WI38 (cell line): ENCODE data around the gene CD79B.
"Not testable (repeated sequence)": the region's sequence is repeated elsewhere in the genome, so short reads cannot be mapped to it uniquely, and the experiment has no call there.

Experiments
- H3K4me3 ChIP-seq: 2 replicates; pipeline ENCODE4 v1.5.1; 2011; ENCODE audit warnings: low read depth, mild to moderate bottlenecking, control low read depth, low read length
- TF ChIP-seq, protein P1 (sequence below): IDR thresholded peaks from 2 replicates; pipeline ENCODE4 v1.5.1; 2012; ENCODE audit warnings: low read depth, mild to moderate bottlenecking, control low read depth, low read length

Gene CD79B

DNA sequence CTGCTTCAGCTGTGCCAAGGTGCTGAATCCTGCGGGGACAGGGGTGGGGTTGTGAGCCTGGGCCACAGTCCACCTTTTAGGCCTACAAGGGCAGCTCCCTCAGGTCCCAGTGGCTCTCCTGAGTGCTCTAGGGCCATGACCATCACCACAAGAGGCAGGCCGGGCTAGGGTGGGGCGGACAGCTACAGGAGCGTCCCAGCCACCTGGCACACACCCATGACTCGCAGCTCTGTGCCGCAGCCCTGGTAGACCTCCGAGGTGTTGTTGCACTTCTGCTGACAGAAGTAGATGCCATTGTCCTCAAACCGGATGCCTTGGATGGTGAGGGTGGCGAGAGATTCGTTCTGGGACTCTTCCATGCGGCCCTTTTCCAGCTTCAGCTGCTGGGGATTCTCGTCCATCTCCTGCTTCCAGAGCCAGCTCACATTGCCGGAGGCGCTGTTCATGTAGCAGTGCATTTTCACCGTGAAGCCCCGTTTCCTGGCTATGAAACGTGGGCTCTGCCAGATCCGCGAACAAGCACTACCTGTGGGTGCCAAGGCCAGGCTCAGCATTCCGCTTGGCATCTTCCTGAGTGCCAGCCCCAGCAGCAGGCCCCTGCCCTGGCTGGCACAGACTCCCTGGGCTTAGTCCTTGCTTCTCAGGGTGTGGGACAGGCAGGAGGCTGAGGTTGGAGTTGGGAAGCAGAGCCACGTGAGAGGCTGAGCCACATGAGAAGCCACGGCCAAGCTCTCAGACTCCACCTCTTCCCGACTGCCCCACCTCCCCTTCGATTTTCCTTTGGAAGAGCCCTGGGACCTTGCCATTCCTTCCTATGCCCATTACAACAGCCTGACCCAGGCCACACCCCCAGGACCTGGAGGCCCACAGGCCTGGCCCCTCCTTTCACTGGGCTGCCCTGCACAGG, 2.0 kb downstream of the CD79B start:
- H3K4me3 ChIP-seq: no peak overlapping the region
- TF ChIP-seq, protein P1, sequence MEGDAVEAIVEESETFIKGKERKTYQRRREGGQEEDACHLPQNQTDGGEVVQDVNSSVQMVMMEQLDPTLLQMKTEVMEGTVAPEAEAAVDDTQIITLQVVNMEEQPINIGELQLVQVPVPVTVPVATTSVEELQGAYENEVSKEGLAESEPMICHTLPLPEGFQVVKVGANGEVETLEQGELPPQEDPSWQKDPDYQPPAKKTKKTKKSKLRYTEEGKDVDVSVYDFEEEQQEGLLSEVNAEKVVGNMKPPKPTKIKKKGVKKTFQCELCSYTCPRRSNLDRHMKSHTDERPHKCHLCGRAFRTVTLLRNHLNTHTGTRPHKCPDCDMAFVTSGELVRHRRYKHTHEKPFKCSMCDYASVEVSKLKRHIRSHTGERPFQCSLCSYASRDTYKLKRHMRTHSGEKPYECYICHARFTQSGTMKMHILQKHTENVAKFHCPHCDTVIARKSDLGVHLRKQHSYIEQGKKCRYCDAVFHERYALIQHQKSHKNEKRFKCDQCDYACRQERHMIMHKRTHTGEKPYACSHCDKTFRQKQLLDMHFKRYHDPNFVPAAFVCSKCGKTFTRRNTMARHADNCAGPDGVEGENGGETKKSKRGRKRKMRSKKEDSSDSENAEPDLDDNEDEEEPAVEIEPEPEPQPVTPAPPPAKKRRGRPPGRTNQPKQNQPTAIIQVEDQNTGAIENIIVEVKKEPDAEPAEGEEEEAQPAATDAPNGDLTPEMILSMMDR: no peak

DNA sequence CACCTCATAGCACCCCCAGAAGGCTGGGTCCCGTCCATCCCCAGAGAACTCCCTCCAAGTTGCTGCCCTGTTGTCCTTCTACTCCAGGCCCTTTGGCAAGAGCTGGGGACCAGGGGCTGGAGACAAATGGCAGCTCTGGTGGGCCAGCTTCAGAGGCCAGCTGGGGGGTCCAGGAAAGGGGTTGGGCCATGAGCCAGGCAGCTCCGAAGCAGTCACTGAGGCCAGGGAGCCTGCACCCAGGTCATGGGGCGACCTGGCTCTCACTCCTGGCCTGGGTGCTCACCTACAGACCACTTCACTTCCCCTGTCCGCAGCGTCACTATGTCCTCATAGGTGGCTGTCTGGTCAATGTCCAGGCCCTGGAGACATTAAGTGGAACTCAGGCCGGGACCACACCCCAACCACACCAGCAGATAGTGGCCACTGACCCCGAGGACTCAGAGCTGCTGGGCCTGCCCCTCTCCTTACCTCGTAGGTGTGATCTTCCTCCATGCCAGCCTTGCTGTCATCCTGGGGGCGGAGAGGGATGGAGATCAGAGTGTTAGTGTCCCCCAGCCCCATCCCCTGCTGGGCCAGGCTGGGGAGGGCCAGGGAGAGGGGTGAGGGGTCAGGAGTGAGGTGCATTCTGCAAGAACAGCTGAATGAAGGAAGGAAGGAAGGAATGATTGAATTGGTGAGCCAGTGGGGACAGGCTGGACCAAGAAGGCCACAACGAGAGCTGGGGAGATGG, 3.0 kb downstream of the CD79B start:
- TF ChIP-seq, protein P1: no peak
- no peak overlapping the region for H3K4me3 ChIP-seq

DNA sequence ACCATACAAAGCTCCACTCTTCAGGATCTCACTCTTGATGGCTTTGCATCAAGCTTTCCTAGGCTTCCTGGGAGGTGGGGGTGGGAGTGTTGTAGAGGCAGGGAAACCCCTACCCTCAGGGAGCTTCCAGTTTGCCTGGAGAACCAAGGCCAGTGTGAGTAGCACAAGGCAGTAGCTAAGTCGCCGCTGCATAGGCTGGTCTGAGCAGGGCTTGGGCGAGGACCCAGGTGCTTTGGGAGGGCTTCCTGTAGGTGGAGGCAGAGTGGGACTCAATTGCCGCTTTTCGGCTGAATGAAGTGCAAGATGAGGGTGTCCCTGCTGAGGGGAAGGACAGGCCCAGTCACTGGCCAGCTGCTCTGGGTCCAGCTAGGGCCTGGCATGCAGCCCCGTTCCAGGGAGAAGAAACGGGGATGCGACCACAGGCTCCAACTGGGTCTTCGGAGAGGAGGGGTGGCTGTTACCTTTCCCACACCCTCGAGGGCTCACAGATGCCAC, 3.9 kb downstream of the CD79B start:
- TF ChIP-seq, protein P1: no peak
- no peak overlapping the region for H3K4me3 ChIP-seq

DNA sequence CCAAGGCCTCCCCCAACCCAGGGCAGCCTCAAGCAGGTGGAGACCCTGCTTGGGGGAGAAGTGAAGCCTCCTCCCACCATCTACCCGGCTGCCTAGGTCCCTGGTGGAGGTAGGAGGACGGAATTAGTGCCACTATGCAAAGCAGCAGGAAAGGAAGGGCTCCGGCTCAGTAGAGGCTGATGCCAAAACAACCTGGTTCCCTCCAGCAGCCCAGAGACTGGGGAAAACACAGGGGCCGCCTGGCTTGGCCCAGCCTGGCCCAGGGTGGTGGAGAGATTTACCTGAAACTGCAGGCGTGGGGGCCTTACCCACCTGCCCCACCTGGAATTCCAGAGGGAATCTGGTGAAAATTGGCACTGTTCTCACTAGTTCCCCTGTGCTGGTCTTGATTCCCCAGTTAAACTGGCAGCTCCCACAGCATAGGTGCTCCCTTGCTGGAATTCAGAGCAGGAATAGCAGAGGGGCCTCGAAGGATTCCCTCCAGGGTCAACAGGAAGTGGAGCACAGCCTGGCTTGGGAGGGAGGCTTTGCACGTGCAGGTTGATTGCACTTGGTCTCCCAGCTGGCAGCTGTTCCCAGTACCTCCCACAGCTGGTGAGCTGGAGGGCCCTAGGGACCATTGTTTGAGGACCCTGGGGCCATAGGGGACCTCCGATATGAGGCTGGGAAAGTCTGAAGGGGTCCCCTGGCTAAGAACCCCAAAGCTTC, 4.5 kb downstream of the CD79B start:
- no peak overlapping the region for H3K4me3 ChIP-seq
- TF ChIP-seq, protein P1: no peak

DNA sequence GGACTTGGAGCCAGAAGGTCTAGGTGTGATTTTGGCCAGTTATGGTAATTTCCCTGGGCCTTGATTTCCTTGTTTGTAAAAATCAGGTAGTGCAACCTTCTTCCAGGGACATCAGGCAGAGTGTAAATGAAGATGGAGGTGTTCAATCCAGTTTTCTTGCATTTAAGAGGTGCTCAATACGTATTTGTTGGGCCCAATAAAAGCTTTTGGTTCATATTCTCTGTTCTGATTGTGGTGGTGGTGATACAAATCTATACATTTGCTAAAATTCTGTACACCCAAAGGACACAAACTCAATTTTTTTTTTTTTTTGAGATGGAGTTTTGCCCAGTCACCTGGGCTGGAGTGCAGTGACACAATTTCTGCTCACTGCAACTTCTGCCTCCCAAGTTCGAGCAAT, 6.0 kb downstream of the CD79B start:
- H3K4me3 ChIP-seq: no peak overlapping the region
- TF ChIP-seq, protein P1: no peak

DNA sequence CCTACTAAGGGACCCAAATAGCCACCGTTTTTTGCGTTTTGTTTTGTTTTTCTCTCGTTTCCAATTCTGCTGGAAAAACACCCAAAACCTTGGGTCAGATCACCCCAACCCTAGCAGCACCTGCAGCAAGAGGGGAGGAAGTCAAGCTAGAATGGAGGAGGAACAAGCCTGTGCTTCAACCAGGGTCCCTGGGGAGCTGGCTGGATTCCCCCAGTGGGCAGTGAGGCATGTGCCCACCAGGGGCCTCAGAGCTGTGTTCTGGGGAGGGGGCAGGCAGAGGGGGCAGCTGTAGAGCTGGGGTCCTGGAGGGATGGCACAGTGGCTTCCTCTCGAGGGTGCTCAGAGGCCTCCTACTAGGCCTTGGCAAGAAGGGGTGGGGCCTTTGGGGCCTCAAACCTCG, 6.5 kb downstream of the CD79B start:
- no peak overlapping the region for H3K4me3 ChIP-seq
- TF ChIP-seq, protein P1: no peak

DNA sequence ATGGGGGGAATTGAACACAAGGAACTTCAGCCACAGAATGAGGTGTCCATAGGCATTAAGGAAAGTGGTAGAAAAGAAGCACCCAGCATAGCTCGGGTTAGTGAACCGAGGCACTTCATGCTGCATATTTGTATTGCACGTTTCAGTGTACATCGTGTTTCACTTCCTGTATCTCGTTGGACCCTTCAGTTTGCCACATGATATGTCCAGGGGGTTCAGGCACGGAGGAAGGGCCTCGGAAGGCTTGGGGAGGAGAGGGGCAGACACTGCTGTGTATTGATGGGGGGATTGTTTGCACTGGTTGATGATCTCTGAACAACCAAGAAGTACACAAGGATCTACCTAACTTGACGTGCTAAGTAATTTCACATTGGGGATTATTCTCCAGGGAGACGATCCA, 9.7 kb downstream of the CD79B start:
- H3K4me3 ChIP-seq: not testable (repeated sequence)

DNA sequence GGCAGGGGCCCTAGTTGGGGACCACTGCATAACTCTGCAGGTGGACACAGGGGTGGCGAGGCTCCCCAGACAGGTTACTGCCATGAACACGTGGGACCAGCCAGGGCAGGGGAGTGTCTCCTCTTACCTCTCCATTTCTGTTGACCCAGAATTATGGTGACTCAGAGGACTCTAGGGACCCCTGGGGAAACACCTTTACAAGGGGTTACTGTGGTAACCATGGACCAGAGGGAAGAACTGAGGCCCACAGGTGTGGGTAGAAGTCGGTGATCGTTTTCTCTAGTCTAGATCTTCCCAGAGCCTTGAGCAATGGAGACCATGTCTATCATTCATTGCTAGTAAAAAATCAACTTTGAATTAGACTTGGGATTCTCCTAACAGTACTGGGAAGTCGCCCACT, 11.4 kb downstream of the CD79B start:
- not testable (repeated sequence) for H3K4me3 ChIP-seq

DNA sequence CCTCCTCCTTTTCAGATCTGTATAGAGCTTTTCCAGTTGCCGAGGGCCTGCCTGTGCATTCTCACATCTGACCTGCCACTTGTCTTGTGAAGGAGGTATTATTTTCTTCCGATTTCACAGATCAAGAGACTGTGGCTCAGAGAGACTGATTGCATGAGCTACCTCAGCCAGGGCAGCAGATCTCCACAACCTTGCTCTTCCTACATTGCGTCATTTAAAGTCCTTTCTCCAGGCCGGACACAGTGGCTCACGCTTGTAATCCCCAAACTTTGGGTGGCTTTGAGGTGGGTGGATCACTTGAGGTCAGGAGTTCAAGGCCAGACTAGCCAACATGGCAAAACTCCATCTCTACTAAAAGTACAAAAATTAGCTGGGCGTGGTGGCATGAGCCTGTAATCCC, 12.1 kb downstream of the CD79B start:
- not testable (repeated sequence) for H3K4me3 ChIP-seq
